HG02840 (cell line): ENCODE results near the gene CCT7.
A peak's percentile ranks its signal among the peaks of the same experiment; 100 is the strongest.

Experiments
- ATAC-seq: cut with Tn5 transposase; IDR thresholded peaks from one replicate; pipeline ENCODE4 v1.9.1; 2021; ENCODE audit warnings: mild to moderate bottlenecking, moderate library complexity, moderate number of reproducible peaks; ENCODE audit not compliant: unreplicated experiment, low FRiP score

The CCT7 gene

GRCh38 chr2:73291461-73292315 lies 57.6 kb downstream of the CCT7 start:
- ATAC-seq: no peak

- ATAC-seq: no peak
These were observed 58.3 kb downstream of the CCT7 start for GRCh38 chr2:73292316-73292905.

- peak; percentile 5 for ATAC-seq
These were observed 58.9 kb downstream of the CCT7 start for GRCh38 chr2:73292906-73293533.

- peak; percentile 90 for ATAC-seq
These were observed 59.5 kb downstream of the CCT7 start, which contains the start of gene EGR4 for GRCh38 chr2:73293534-73294171. TSS of gene EGR4 (minus strand) at chr2:73293548. CDS start at chr2:73293317, 231 bp downstream.

GRCh38 chr2:73294239-73294638 lies 60.1 kb downstream of the CCT7 start:
- ATAC-seq: no peak

GRCh38 chr2:73295751-73296400 lies 61.8 kb downstream of the CCT7 start:
- ATAC-seq: no peak

- ATAC-seq: no peak
These were observed 63.0 kb downstream of the CCT7 start for GRCh38 chr2:73297151-73297559.

GRCh38 chr2:73297586-73297985 lies 63.5 kb downstream of the CCT7 start:
- ATAC-seq: no peak

GRCh38 chr2:73300926-73301325 lies 66.8 kb downstream of the CCT7 start:
- ATAC-seq: no peak

GRCh38 chr2:73301636-73302035 lies 67.5 kb downstream of the CCT7 start:
- ATAC-seq: no peak
